Astrocyte of the hippocampus (primary cell): ENCODE results near the gene SLC22A4.

Source experiments
- DNase-seq: peaks from one replicate; pipeline ENCODE4 v3.0.0; 2011; ENCODE audit warnings: low read depth, low spot score

Gene SLC22A4

DNA sequence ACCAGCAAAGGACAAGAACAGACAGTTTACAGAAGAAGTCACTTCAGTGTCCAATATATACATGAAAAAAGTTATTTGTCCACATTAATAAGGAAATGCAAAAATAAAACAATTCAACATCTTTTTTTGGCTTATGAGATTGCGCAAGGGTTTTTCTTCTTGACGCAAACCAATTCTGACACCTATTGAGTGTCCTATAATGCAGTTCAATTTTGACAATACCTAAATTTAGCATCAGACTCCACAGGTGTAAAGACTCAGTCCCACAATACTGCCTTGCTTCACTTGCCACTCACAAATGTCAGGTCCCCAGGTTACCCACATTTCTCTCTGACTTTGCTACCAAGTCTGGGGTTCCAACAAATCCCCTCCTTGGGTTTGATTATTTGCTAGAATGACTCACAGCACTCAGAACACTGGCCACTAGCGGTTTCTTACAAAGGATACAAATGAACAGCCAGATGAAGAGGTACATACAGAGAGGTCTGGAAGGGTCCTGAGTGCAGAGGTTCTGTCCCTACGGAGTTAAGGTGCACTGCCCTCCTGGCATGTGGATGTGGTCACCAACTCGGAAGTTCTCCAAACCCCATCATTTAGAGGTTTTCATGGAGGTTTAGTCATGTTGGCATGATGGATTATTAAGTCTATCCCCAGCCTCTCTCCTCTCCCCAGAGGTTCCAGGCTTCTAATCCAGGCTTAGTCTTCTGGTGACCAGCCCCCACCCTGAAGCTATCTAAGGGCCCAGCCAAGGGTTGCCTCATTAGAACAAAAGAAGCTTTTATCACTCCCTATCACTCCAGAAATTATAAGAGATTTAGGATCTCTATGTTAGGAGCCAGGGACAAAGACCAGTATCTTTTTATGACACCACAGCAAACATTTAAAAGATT, 48.3 kb downstream of the SLC22A4 start:
- DNase-seq: peak; percentile 12

GRCh38 chr5:132344775-132345514, 50.8 kb downstream of the SLC22A4 start:
- DNase-seq: no peak

GRCh38 chr5:132353486-132353995, 59.3 kb downstream of the SLC22A4 start:
- no peak for DNase-seq

GRCh38 chr5:132354381-132355139, 60.4 kb downstream of the SLC22A4 start:
- DNase-seq: no peak

DNA sequence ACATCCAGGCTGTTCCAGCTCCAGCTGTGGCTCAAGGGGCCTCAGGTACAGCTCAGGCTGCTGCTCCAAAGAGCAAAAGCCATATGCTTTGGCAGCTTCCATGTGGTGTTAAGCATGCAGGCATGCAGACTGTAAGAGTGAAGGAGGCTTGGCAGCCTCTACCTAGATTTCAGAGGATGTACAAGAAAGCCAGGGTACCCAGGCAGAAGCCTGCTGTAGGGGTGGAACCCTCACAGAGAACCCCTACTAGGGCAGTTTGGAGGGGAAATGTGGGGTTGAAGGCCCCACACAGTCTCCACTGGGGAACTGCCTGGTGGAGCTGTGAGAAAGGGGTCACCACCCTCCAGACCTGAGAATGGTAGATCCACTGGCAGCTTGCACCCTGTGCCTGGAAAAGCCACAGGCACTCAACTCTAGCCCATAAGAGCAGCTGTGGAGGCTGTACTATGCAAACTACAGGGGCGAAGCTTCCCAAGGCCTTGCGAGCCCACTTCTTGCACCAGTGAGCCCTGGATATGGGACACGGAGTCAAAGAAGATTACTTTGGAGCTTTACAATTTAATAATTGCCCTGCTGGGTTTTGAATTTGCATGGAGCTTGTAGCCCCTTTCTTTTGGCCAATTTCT, 61.1 kb downstream of the SLC22A4 start:
- DNase-seq: no peak

- DNase-seq: no peak
These were observed 64.6 kb downstream of the SLC22A4 start for GRCh38 chr5:132358775-132359174.

GRCh38 chr5:132362086-132362485, 67.9 kb downstream of the SLC22A4 start:
- DNase-seq: no peak

DNA sequence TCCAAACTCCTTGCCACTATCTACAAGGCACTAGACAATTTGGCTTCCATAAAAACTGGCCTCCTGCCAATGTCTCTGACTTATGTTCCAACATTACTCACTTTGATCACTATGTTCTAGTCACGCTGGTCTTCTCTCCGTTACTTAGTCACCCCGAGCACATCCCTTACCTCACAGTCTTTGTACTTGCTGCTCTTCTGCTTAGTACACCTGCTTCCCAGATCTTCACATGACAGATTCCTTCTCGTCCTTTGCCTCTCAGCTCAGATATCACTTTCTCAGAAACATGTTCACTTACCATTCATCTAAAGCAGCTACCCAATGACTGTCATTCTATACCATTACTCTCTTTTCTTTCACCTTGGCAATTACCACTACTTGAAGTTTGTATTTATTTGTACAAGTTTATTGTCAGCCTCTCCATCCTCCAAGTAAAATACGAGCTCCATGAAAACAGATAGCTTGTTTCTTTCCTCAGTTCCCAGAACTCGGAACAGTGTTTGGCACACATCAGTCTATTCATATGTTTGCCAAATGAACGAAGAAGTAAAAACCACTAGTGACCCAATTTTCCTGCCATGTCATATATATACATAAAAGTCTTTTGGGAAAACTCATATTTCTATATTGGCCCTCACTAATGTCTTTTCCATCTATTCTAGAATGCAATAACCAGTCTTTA, 69.4 kb downstream of the SLC22A4 start:
- peak; percentile 81 for DNase-seq

GRCh38 chr5:132364319-132364718, 70.1 kb downstream of the SLC22A4 start:
- peak; percentile 54 for DNase-seq

DNA sequence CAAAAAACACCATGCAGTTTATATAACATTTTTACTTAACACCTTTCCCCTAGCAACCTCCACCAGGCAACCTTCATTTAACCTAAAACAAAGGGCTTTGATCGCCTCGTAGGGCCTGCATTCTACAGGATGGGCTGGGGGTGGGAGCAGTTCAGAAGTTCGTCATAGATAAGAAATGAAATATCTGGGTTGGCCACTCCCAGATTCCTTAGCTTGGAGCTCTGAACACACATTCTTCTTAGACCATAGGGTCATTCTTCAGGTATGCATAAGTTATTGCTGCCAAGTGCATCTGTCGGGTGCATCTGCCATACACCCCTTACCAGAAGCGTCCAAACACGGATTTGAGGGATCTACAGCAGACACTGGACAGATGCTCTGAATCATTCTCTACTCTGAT, 71.0 kb downstream of the SLC22A4 start:
- DNase-seq: peak; percentile 83

- DNase-seq: no peak
These were observed 74.0 kb downstream of the SLC22A4 start for GRCh38 chr5:132368186-132368585.

- no peak for DNase-seq
These were observed 74.8 kb downstream of the SLC22A4 start for GRCh38 chr5:132369007-132369473.

GRCh38 chr5:132369474-132370180, 75.4 kb downstream of the SLC22A4 start, which contains the start of gene SLC22A5:
SLC22A5 (plus strand) TSS chr5:132369710; CDS start chr5:132369973, 263 bp downstream.
- DNase-seq: peak; percentile 80

DNA sequence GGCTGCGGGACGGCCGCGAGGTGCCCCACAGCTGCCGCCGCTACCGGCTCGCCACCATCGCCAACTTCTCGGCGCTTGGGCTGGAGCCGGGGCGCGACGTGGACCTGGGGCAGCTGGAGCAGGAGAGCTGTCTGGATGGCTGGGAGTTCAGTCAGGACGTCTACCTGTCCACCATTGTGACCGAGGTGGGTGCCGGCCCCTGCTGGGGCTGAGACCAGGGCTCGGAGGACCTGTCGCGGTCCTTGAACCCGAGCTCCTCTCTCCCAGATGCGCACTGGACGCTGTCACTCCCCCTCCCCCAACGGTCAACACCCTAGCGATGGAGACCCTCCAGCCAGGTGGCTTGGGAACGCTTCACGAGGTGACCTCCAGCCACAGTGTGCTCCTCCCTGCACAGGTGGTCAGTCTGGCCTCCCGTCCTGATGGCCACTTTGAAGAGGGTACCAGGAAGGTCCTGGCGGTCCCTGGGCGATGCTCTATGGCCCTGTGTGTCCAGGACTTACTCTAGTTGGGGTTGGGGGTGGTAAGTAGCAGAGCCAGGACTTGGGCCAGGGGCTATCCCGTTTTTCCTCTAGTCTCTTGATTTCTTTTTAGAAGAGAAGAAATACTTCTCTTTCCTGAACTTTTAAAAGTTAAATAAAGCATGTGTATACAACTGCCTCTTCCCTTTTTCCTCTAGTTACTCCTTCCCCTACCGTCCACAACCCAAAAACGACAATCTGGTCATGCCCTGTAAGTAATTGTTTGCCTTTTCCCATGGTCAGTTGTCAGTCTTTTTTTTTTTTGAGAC, 76.2 kb downstream of the SLC22A4 start:
- no peak for DNase-seq

GRCh38 chr5:132370971-132371602, 76.9 kb downstream of the SLC22A4 start:
- DNase-seq: no peak

DNA sequence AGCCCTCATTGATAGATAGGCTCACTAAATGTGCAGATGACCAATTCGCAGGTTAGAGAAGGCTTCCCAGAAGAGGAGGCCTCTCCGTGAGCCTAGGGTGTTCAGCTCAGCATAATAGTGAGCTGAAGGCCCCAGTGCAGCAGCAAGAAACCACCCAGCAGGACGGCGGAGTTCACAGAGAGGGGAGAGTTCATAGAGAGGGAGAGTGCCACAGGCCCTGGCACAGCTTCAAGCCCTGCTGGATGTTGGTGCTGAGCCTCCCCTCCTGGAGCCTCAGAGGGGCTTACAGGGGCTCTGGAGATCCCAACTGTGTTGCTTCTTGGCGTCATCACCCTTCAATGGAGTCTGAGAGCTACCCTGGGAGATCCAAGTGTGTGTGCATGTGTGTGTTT, 77.4 kb downstream of the SLC22A4 start:
- no peak for DNase-seq

- no peak for DNase-seq
These were observed 77.9 kb downstream of the SLC22A4 start for GRCh38 chr5:132372127-132372526.

DNA sequence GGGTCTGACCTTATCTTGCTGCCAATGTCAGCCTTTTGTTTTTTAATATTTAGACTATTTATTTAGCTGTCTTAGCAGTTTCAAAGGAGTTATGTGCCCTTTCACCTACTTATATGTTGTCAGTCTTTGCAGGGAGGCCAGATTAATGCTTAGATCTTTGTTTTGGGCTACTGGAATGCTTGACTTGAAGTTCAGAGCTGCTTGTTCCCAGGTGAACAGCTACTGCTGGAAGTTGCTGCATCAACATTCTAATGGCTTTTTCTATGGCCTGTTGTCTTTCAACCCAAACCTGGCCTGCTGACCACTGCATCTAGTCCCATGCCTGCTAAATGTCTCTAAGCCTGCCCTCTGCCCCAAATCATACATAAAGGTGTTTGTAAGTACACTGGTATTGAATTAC, 78.3 kb downstream of the SLC22A4 start:
- DNase-seq: no peak

DNA sequence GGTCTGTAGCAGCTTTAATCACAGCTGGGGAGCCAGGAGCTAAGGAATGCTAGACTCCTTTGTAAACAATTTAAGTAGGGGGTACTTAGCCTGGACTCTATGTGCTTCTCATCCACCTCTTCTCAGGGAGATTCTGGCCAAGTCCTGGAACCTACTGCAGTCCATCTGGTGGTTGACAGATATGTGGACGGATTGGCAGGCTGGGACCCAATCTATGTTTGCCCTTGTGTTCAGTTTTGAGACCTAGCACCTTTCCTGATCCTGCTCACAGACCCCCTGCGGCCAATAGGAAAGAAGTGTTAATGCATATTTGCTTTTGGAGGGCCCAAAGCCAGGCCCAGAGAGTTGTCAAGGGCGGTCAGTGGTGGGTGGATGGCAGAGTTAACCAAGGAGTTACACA, 81.8 kb downstream of the SLC22A4 start:
- DNase-seq: no peak
